Occipital lobe (tissue), 2 donors: ENCODE results near the gene MYCL. TPM values are rescaled to one million over a fixed set of nuclear protein-coding genes. Genes with fewer than 3 reads are reported as not detected.
"Not testable (repeated sequence)": the region's sequence is repeated elsewhere in the genome, so short reads cannot be mapped to it uniquely, and the experiment has no call there.

Experiments
- DNase-seq: peaks from one replicate; lab custom pipeline; 2025; lab: John Stamatoyannopoulos, UW
- total RNA-seq: library from RNA; depleted of rRNA; stranded (reverse); fragments of >200 nt; gene quantifications from one replicate; pipeline ENCODE4 v1.2.3, GENCODE V29; 2014

Gene MYCL
- total RNA-seq, 1 donor from 2014 or later, result 12.5 TPM

DNA sequence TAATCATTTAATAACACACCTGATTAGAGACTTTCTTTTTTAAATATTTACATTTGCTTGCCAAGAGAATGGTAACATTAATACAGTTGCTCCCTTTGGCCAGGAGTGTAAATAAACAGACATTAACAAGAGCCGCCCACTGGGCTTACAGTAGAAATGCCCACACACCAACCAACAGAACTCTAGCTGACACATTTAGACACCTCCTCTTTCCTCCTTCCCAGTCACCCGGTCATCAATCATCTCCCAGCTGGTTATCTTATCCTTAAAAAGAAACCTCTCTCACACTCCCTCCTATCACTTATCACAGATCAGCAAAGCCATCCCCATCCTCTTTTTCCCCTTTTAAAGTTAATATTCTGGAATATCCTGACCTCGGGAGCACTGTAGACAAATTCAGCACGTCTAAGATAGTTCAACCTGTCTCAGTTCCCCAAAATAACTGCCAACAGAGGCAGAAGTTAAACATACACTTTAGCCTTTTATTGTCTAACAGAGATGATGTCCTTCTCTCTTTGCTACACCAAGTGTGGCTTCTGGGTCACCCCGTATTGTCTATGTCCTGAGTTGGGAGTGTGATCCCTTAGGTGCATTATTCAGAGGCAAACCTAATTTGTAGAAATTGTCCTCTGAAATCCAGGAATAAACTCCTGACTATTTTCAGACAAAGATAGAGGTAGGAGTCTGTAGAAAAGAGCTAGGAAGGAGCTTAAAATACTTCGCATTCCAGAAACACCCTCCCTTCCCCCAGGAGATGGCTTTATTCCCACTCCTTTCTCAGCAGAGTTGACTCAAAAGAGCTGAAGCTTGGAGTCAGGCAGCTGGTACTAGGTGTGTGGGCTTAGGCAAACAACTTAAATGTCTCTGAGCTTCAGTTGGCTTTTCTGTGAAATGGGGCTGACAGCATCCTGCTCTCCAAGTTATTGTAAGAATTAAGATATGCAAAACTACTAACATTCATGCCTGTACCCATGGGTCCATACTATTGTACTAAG, 8.8 kb downstream of the MYCL start:
- DNase-seq, result peak; percentile 48

DNA sequence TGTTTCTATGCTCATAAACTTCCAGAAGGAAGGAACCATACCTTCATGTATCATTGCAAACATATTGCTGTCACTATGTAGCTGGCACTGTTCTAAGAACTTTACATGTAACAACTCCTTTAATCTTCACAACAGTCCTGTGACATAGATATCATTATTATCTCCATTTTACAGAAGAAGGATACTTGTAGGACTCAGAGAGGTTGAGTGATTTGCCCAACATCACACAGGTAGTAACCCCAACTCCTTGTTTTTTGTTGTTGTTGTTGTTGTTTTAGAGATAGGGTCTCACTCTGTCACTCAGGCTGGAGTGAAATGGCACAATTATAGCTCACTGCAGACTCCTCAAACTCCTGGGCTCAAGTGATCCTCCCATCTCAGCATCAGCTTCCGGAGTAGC, 10.8 kb downstream of the MYCL start:
- no peak for DNase-seq

DNA sequence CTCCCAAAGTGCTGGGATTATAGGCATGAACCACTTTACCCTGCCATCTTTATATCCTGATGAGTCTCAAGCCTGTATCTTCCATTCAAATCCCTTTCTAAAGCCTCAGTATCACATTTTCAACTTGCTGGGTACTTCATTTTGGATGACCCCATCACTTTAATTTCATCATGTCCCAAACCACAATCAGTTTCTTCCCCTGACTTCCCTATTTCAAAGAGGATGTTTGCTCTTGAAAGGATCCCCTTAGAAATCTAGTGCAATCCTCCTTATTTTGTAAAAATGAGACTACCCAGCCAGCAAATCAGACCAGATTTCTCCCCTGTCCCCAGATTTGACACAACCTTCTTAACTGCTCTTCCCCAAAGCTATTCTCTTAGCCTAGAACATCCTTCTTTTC, 11.4 kb downstream of the MYCL start:
- DNase-seq, result no peak

DNA sequence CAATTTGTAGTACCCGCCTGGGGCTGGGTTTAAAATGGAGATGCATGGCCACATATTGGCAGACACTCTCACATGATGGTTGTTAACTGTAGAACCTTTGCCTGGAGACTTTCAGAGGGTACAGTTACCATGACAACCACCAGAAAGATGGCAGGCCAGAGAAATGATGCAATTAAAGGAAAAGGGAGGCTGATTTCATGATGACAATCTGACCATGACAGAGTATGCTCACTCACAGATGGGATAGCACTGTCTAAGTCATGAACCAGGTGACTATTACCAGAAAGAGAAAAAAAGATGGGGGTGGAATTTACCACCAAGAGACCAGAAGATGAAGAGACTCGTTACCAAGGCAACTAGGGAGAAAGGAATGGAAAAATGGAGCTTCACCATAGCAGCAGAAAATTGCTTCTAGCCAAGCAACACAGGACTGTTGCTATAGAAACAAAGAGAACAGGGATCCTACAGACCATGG, 14.9 kb downstream of the MYCL start:
- DNase-seq, result peak; percentile 23

DNA sequence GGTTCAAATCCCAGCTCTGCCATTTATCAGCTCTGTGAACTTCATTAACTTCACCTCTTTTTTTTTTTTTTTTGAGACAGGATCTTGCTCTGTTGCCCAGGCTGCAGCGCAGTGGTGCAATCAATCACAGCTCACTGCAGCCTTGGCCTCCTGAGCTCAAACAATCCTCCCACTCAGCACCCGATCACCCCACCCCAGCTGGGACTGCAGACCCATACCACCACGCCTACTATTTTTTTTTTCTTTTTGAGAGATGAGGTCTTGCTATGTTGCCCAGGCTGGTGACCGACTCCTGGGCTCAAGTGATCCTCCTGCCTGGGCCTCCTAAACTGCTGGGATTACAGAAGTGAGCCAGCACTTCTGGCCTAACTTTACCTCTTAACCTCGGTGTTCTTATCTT, 16.2 kb downstream of the MYCL start:
- no peak for DNase-seq

GRCh38 chr1:39882152-39882551, 19.6 kb downstream of the MYCL start:
- DNase-seq, result no peak

GRCh38 chr1:39877980-39878956, 23.4 kb downstream of the MYCL start:
- no peak for DNase-seq

GRCh38 chr1:39877231-39877778, 24.4 kb downstream of the MYCL start:
- DNase-seq, result no peak

DNA sequence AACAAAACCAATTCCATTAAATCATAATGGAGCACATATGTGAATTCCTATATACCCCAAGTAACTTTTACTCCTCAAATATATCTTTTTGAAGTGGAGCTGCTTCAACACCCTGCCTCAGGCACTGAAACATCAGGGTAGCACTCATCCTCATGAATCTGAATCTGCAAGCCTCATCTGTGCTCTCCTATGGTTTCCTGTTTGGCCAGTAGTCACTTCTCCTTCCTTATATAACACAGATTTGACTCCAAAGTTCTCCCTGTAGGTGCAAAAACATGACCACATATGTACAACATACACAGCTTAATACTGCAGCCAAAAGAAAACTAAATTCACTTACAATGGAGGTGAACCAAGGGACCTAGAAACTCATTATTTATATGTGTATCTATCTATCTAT, 25.6 kb downstream of the MYCL start:
- DNase-seq, result no peak

DNA sequence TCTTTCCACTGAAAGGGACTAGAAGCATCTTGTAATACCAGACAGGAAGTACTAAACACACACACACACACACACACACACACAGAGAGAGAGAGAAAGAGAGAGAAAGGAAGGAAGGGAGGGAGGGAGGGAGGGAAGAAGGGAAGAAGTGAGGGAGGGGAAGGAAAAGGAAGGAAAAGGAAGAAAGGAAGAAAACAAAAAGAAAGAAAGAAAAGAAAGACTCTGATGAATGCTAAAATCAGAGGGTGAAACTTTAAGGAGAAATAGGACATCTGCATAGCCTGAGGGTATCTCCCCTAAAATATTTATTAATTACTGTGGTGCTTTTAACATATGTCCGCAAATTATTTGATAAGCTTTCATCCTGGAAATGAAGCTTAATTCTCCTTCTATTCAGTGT, 29.0 kb downstream of the MYCL start:
- DNase-seq, result no peak

DNA sequence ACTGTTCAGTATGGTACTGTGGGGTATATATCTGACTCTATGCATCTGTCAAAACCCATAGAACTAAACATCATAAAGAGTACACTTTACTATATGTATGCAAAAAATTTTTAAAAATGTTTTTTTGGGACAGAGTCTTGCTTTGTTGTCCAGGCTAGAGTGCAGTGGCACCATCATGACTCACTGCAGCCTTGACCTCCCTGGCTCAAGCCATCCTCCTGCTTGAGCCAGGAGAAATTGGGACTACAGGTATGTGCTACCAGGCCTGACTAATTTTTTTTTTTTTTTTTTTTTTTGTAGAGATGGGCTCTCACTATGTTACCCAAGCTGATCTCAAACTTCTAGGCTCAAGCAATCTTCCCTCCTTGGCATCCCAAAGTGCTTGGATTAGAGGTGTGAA, 29.9 kb downstream of the MYCL start:
- DNase-seq, result no peak

GRCh38 chr1:39871043-39871442, 30.7 kb downstream of the MYCL start:
- not testable (repeated sequence) for DNase-seq

GRCh38 chr1:39869538-39870112, 32.1 kb downstream of the MYCL start:
- not testable (repeated sequence) for DNase-seq

DNA sequence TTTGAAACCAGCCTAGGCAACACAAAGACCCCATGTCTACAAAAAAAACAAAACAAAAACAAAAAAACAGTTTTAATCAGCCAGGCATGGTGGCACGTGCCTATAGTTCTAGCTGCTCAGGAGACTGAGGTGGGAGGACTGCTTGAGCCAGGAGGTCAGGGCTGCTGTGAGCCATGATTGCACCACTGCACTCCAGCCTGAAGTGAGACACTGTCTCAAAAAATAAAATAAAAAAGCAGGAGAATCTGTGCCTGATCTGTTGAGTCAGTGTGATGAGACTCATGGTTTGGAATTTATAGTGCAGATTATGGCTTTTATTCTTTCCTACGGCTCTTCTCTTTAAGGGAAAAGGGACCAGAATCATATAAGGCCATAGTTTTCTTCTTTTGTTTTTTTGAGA, 35.0 kb downstream of the MYCL start:
- DNase-seq, result no peak

DNA sequence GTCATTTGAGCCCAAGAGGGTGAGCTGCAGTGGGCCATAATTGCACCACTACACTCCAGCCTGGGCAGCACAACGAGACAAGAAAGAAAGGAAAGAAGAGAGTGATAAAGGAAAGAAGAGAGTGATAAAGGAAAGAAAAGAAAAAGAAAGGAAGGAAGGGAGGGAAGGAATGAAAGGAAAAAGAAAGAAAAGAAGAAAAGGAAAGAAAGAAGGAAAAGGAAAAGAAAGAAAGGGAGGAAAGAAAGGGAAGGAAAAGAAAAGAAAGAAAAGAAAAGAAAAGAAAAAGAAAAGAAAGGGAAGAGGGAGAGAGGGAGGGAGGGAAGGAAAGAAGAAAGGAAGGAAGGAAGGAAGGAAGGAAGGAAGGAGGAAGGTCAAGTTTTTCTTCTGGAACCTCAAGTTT, 36.0 kb downstream of the MYCL start:
- no peak for DNase-seq

DNA sequence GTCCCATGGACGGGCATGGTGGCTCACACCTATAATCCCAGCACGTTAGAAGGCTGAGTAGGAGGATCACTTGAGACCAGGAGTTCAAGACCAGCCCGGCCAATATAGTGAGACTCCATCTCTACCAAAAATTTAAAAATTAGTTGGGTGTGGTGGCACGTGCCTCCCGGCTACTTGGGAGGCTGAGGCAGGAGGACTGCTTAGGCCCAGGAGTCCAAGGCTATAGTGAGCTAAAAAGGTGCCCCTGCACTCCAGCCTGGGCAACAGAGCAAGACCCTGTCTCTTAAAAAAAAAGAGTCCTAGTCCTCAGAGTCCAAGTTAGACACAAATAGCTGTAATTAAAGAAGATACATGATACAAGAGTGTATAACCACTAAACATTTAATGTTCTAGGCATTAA, 38.5 kb downstream of the MYCL start:
- no peak for DNase-seq

DNA sequence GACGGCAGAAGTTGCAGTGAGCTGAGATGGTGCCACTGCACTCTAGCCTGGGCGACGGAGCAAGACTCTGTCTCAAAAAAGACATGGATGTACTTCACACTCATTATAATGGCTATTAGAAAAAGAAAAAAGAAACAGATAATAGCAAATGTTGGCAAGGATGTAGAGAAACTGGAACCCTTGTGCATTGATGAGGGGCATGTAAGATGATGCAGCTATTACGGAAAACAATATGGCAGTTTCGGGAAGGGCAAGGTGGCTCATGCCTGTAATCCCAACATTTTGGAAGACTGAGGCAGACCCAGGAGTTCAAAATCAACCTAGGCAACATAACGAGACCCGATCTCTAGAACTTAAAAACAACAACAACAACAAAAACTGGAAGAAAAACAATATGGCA, 40.7 kb downstream of the MYCL start:
- no peak for DNase-seq

DNA sequence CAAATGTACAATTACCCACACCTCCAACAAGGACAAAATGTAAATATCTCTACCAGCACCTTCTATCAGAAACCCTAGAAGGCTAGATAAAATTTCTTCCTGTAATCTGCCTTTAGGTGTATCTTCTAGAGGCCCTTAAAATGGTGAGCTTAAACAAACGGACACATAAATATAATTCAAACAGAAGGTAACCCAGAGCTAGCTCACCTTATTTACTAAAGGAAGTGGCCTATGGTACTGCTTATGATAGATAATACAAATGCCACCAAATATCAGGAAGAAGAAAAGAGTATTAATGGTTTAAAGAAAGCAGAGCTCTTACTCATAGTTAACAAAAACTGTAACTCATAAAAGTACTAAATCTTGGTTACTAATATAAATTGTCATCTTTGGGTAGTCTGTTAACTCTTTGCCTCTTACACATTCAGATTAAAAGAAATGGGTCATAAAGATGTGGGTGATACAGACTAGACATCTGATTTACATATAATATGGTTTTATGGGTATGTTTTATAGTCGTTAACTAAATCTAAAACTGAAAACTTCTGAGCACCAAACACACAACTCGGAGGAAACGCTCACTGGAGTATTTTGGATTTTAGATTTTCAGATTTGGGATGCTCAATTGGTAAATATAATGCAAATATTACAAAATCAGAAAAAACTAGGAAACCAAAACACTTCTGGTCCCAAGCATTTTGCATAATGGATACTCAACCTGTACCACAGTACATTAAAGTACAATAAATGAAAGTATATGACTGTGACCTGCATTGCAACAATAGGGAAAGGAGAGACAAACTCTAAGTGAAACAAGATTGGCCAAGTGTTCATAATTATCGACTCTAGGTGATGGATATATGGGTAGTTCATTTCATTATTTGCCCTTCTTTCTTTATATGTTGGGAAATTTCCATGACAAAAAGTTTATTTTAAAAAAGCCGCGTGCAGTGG, 41.6 kb downstream of the MYCL start:
- DNase-seq, result no peak

- no peak for DNase-seq
Measured at GRCh38 chr1:39858315-39858714, 43.4 kb downstream of the MYCL start.
